K562 (cell line): ENCODE data around the gene LAMA1. TPM values are rescaled to one million over a fixed set of nuclear protein-coding genes. Genes with fewer than 3 reads are reported as not detected.

ENCODE experiments used
- ATAC-seq: fragments of 200-7000 bp; cut with Tn5 transposase; 3 replicates; pipeline ENCODE4 v1.9.1; 2020; ENCODE audit warnings: moderate library complexity
- BruUV-seq: library from RNA; stranded (reverse); fragments of 400-500 nt; replicated peaks from 2 replicates; lab custom pipeline; 2021; lab: Mats Ljungman, UMichigan
- CTCF ChIA-PET: fragments of 300-600 bp; formaldehyde crosslinking; extraction: SDS; loops from one replicate; lab custom pipeline; 2021; ENCODE audit warnings: low intra/inter-chr PET ratio; lab: Yijun Ruan, JAX
- POLR2A ChIA-PET: fragments of 300-600, 350-650 bp; sonication (Branson Sonifier 250); formaldehyde crosslinking; extraction: SDS; loops from one replicate; lab custom pipeline; 2021; ENCODE audit warnings: antibody characterized with exemption, inconsistent platforms; lab: Yijun Ruan, JAX
- DNase-seq, 4 experiments: peaks; one replicate each; pipeline versions ENCODE4 v3.0.0 to v3.0.0-alpha.2; 2011 to 2018; ENCODE audit warnings: low spot score in 3 of 4, mixed read lengths in 3 of 4; ENCODE audit errors: extremely low read depth in 1 of 4
- FAIRE-seq: peaks from 2 replicates; lab custom pipeline; 2011; peaks lifted over from hg19 to GRCh38; lab: Jason Lieb, UNC
- H2AFZ ChIP-seq: 2 replicates; pipeline ENCODE4 v1.6.0; 2011; ENCODE audit warnings: low read depth, low read length, control low read depth, inconsistent platforms
- H3K27ac ChIP-seq: fragments of 200-600 bp; 3 replicates; pipeline ENCODE4 v1.8.0; 2011; ENCODE audit warnings: low read depth, mild to moderate bottlenecking, control low read depth, inconsistent platforms, low read length, moderate library complexity, mixed read lengths; ENCODE audit errors: extremely low read depth
- H3K27me3 ChIP-seq, 2 experiments: fragments of 300-600 bp in 1 of 2; 2 replicates in 1 of 2; 3 replicates in 1 of 2; pipeline versions ENCODE4 v1.6.0 to v1.8.0; 2011; ENCODE audit warnings: inconsistent platforms in 2 of 2, low read length in 2 of 2, mild to moderate bottlenecking in 1 of 2, mixed read lengths in 1 of 2, moderate library complexity in 1 of 2; ENCODE audit not compliant: control insufficient read depth in 2 of 2, insufficient read depth in 2 of 2
- H3K36me3 ChIP-seq: fragments of 300-600 bp; 3 replicates; pipeline ENCODE4 v1.8.0; 2011; ENCODE audit warnings: mild to moderate bottlenecking, low read length, inconsistent platforms; ENCODE audit not compliant: control insufficient read depth, insufficient read depth
- H3K4me1 ChIP-seq, 2 experiments: fragments of 200-600 bp in 1 of 2; replicated peaks in 1 of 2; 2 replicates in 1 of 2; 3 replicates in 1 of 2; pipeline versions ENCODE4 v1.5.1 to v1.8.0; 2011; ENCODE audit warnings: inconsistent platforms in 2 of 2, low read length in 2 of 2, mild to moderate bottlenecking in 1 of 2, mixed read lengths in 1 of 2, moderate library complexity in 1 of 2; ENCODE audit not compliant: control insufficient read depth in 2 of 2, insufficient read depth in 2 of 2
- H3K4me2 ChIP-seq: 2 replicates; pipeline ENCODE4 v1.6.1; 2011; ENCODE audit warnings: low read length, control low read depth, inconsistent platforms, mixed read lengths; ENCODE audit not compliant: insufficient read depth
- H3K4me3 ChIP-seq: fragments of 200-600 bp; sonication (generic), shearing (Covaris generic); 2 replicates; pipeline ENCODE4 v1.5.1; 2016; ENCODE audit warnings: control low read depth, inconsistent platforms
- H3K79me2 ChIP-seq: fragments of 200-600 bp; 3 replicates; pipeline ENCODE4 v1.8.0; 2011; ENCODE audit warnings: low read length, inconsistent platforms; ENCODE audit not compliant: control insufficient read depth, insufficient read depth
- H3K9ac ChIP-seq, 2 experiments: 2 replicates each; pipeline versions ENCODE4 v1.6.0 to v1.6.1; 2011; ENCODE audit warnings: low read depth in 2 of 2, low read length in 2 of 2, control low read depth in 1 of 2, inconsistent platforms in 1 of 2, mild to moderate bottlenecking in 1 of 2, mixed read lengths in 1 of 2; ENCODE audit not compliant: insufficient read depth in 1 of 2
- H3K9me1 ChIP-seq: one replicate; pipeline ENCODE4 v1.6.0; 2011; ENCODE audit warnings: inconsistent platforms, mild to moderate bottlenecking, low read length, moderate library complexity; ENCODE audit not compliant: control insufficient read depth, insufficient read depth
- H3K9me3 ChIP-seq: replicated peaks from 2 replicates; pipeline ENCODE4 v1.5.1; 2011; ENCODE audit warnings: low read depth, low read length, inconsistent platforms; ENCODE audit not compliant: control insufficient read depth, insufficient read depth
- H4K20me1 ChIP-seq: replicated peaks from 2 replicates; pipeline ENCODE4 v1.6.1; 2011; ENCODE audit warnings: low read length, inconsistent platforms, mixed read lengths; ENCODE audit not compliant: control insufficient read depth, insufficient read depth
- ATF3 ChIP-seq, 2 experiments: fragments of 450-650 bp in 1 of 2; sonication (generic) in 1 of 2; formaldehyde crosslinking in 1 of 2; IDR thresholded peaks in 1 of 2; conservative IDR thresholded peaks in 1 of 2; 2 replicates each; pipeline versions ENCODE4 v1.6.1 to v1.8.1; 2016 to 2023; ENCODE audit warnings: mild to moderate bottlenecking in 2 of 2, moderate library complexity in 2 of 2, inconsistent platforms in 1 of 2, missing genetic modification reagents in 1 of 2
- KLF13 ChIP-seq: fragments of 450-650 bp; IDR thresholded peaks from 2 replicates; pipeline ENCODE4 v1.6.1; 2016; ENCODE audit warnings: missing genetic modification characterization, low read depth, mild to moderate bottlenecking, missing compliant biosample characterization, moderate library complexity, borderline replicate concordance
- RBFOX2 ChIP-seq: fragments of 200-400 bp; formaldehyde crosslinking; IDR thresholded peaks from 2 replicates; pipeline ENCODE4 v1.6.1; 2017; ENCODE audit warnings: low read depth, mild to moderate bottlenecking, low read length, moderate library complexity
- ZNF316 ChIP-seq: fragments of 450-650 bp; IDR thresholded peaks from 2 replicates; pipeline ENCODE4 v1.6.1; 2016
- ZNF76 ChIP-seq: fragments of 250-450 bp; sonication (Bioruptor Pico); IDR thresholded peaks from 2 replicates; pipeline ENCODE4 v1.4.0; 2020; ENCODE audit warnings: mild to moderate bottlenecking, moderate library complexity, borderline replicate concordance
- WGBS: fragments of 100-300 bp; shearing (Covaris generic); methylation state at CpG from one replicate; pipeline ENCODE4 v1.1.6; 2016; ENCODE audit warnings: low coverage, mixed read lengths; ENCODE audit not compliant: insufficient coverage; ENCODE audit errors: missing lambda C conversion rate; 5-methylcytosine and 5-hydroxymethylcytosine counted together
- in situ Hi-C: fragments of 300-500 bp; cut with MboI; formaldehyde crosslinking; loops from 4 replicates; pipeline ENCODE4 v1.15.0; 2018; ENCODE audit warnings: inconsistent platforms, mixed read lengths
- intact Hi-C: fragments of 100-400 bp; cut with micrococcal nuclease; formaldehyde crosslinking; loops from 2 replicates; pipeline ENCODE4 v1.14.2; 2022
- polyA plus RNA-seq, 8 experiments: library from polyadenylated mRNA; depleted of rRNA in 4 of 8; stranded (reverse) in 5 of 8; unstranded in 3 of 8; fragments of >200 nt; fragmentation: Nextera tagmentation in 2 of 8; fragmentation: Illumina TruSeq in 1 of 8; extraction: Ambion mirVana in 2 of 8; extraction: Trizol in 1 of 8; gene quantifications; 2 replicates each; pipeline versions ENCODE4 v1.2.1 to v1.2.3, GENCODE V29; 2011 to 2014; ENCODE audit warnings: inconsistent platforms in 1 of 8, missing spikeins in 1 of 8
- total RNA-seq, 7 experiments: library from RNA; depleted of rRNA in 6 of 7; stranded (reverse); fragments of >200 nt in 6 of 7; fragmentation: Illumina TruSeq in 2 of 7; extraction: Trizol in 2 of 7; gene quantifications; 2 replicates each; pipeline versions ENCODE4 v1.2.1 to v1.2.3, GENCODE V29; 2011 to 2021; ENCODE audit warnings: low replicate concordance in 1 of 7

The LAMA1 gene
- total and polyA plus RNA-seq, 9 of the 15 experiments (the other 6 are each of a cell fraction or from before 2014, with no cell fraction given), result 0.04 TPM; not detected in 8

DNA sequence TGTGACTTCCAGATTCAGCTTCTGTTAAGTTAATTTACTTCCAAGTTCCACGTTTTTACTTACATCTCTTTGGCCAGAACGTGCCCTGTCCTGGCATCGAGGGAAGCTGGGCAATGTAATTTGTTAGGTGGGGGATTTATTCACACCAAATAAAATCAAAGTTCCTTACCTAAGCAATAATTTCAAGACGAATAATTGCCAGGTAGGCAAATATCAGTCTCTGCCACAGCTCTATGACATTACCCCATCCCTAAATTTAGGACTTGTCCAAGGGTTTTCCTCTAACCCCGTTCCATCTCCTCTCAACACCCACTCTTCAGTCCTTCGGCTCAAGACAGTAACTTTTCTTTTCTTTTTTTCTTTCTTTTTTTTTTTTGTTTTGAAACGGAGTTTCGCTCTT, 38.3 kb upstream of the LAMA1 start:
- ATAC-seq (no peak), DNase-seq (no peak), FAIRE-seq (no peak)
- no peak overlapping the region for H3K4me3 ChIP-seq
- H3K4me2 ChIP-seq, result no peak overlapping the region
- H3K79me2 ChIP-seq, result no peaks in the 10 kb centered on the region
- TF ChIP-seq ZNF316 (peak; percentile 56), ATF3 (IDR thresholded peaks at IDR 0.05) (no peak), ATF3 (CRISPR knock-in tag; conservative IDR thresholded peaks at IDR 0.05) (no peak)
- no peaks in the 10 kb centered on the region for H3K4me1 ChIP-seq
- peaks cover 2 to 4% of the 10 kb centered on the region in 2 experiments; a peak in 1 of 5 replicates for H3K27me3 ChIP-seq
- in situ Hi-C loops, result no loop called here
- no TSS peak for BruUV-seq
- intact Hi-C loops, result no loop called here
- H3K9ac ChIP-seq, result no peak overlapping the region
- H3K36me3 ChIP-seq, result no peaks in the 10 kb centered on the region
- no peak overlapping the region for H3K27ac ChIP-seq
- no peak overlapping the region for H2AFZ ChIP-seq
- no peaks in the 10 kb centered on the region for H3K9me1 ChIP-seq
- H4K20me1 ChIP-seq, result no peaks in the 10 kb centered on the region
- no peaks in the 10 kb centered on the region for H3K9me3 ChIP-seq
- CTCF ChIA-PET, result no interaction called here
- 1% methylated on average over 8 of the region's 8 CpGs for WGBS
- POLR2A ChIA-PET, result interaction anchor here (0.6 kb wide), 1 partner anchor 849 kb away, joined by 3 read pairs; no protein-coding TSS in a partner anchor

- in situ Hi-C loops (no loop called here), intact Hi-C loops (no loop called here)
- ATAC-seq, result no peak
- Histone ChIP-seq H3K4me3 (no peak overlapping the region), H4K20me1 (no peaks in the 10 kb centered on the region), H3K9ac (no peak overlapping the region), H3K79me2 (no peaks in the 10 kb centered on the region), H2AFZ (no peak overlapping the region), H3K9me3 (no peaks in the 10 kb centered on the region), H3K4me2 (no peak overlapping the region), H3K36me3 (no peaks in the 10 kb centered on the region), H3K9me1 (no peaks in the 10 kb centered on the region), H3K27me3 (peaks cover 2 to 4% of the 10 kb centered on the region in 2 experiments; a peak in 1 of 5 replicates), H3K27ac (no peak overlapping the region), H3K4me1 (no peaks in the 10 kb centered on the region)
- WGBS, result 3% methylated on average over 5 of the region's 5 CpGs
- POLR2A ChIA-PET, result interaction anchor here (0.6 kb wide), 2 partner anchors 26 to 849 kb away, joined by 3 read pairs; no protein-coding TSS in a partner anchor
- BruUV-seq, result no TSS peak
- TF ChIP-seq RBFOX2, result no peak
- TF ChIP-seq KLF13 (tag), result no peak
- TF ChIP-seq ZNF76 (CRISPR knock-in tag), result no peak
- CTCF ChIA-PET, result no interaction called here
- no peak for FAIRE-seq
- DNase-seq, result no peak
These were observed 37.5 kb upstream of the LAMA1 start for GRCh38 chr18:7155092-7155491.
